ENCODE measurements around the gene NDUFB11.

GRCh38 chrX:47193475-47194193 is 49.1 kb upstream of the NDUFB11 start, which contains the start of gene UBA1:
- TF ChIP-seq, protein P1, sequence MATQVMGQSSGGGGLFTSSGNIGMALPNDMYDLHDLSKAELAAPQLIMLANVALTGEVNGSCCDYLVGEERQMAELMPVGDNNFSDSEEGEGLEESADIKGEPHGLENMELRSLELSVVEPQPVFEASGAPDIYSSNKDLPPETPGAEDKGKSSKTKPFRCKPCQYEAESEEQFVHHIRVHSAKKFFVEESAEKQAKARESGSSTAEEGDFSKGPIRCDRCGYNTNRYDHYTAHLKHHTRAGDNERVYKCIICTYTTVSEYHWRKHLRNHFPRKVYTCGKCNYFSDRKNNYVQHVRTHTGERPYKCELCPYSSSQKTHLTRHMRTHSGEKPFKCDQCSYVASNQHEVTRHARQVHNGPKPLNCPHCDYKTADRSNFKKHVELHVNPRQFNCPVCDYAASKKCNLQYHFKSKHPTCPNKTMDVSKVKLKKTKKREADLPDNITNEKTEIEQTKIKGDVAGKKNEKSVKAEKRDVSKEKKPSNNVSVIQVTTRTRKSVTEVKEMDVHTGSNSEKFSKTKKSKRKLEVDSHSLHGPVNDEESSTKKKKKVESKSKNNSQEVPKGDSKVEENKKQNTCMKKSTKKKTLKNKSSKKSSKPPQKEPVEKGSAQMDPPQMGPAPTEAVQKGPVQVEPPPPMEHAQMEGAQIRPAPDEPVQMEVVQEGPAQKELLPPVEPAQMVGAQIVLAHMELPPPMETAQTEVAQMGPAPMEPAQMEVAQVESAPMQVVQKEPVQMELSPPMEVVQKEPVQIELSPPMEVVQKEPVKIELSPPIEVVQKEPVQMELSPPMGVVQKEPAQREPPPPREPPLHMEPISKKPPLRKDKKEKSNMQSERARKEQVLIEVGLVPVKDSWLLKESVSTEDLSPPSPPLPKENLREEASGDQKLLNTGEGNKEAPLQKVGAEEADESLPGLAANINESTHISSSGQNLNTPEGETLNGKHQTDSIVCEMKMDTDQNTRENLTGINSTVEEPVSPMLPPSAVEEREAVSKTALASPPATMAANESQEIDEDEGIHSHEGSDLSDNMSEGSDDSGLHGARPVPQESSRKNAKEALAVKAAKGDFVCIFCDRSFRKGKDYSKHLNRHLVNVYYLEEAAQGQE (IDR thresholded peaks at IDR 0.05; ENCODE audit: low read depth): no peak
- TF ChIP-seq, protein P2, sequence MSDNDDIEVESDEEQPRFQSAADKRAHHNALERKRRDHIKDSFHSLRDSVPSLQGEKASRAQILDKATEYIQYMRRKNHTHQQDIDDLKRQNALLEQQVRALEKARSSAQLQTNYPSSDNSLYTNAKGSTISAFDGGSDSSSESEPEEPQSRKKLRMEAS (IDR thresholded peaks at IDR 0.05): no peak
- no peak for TF ChIP-seq EGR1 (IDR thresholded peaks at IDR 0.05)
- no peak for TF ChIP-seq EP300 (IDR thresholded peaks at IDR 0.05; ENCODE audit: borderline replicate concordance)
- peak; percentile 44 for TF ChIP-seq TAF1 (IDR thresholded peaks at IDR 0.05; ENCODE audit: low read depth)
- no peak for TF ChIP-seq CEBPB (IDR thresholded peaks at IDR 0.05)
- no peak for TF ChIP-seq USF1 (IDR thresholded peaks at IDR 0.05)
- TF ChIP-seq RAD21 (IDR thresholded peaks at IDR 0.05; ENCODE audit: low read depth): peak; percentile 76
- TF ChIP-seq CREB1 (IDR thresholded peaks at IDR 0.05; ENCODE audit: low read depth): no peak
- no peak for TF ChIP-seq NFIC (IDR thresholded peaks at IDR 0.05)

All from Ishikawa (cell line).